OCI-LY7 (cell line): ENCODE measurements around the gene PMP22.

Experiments
- EZH2phosphoT487 ChIP-seq: fragments of 200-600 bp; sonication (generic); IDR thresholded peaks from 2 replicates; pipeline ENCODE4 v1.6.1; 2018; ENCODE audit warnings: low read depth, borderline replicate concordance, mild to moderate bottlenecking, mixed run types, antibody characterized with exemption, low read length, moderate library complexity, mixed read lengths
- TF ChIP-seq, protein P1 (sequence below): fragments of 200-600 bp; sonication (generic); conservative IDR thresholded peaks from 2 replicates; pipeline ENCODE4 v1.5.1; 2014; ENCODE audit warnings: mild to moderate bottlenecking, antibody characterized with exemption, low read length, moderate library complexity, mixed read lengths

DNA sequence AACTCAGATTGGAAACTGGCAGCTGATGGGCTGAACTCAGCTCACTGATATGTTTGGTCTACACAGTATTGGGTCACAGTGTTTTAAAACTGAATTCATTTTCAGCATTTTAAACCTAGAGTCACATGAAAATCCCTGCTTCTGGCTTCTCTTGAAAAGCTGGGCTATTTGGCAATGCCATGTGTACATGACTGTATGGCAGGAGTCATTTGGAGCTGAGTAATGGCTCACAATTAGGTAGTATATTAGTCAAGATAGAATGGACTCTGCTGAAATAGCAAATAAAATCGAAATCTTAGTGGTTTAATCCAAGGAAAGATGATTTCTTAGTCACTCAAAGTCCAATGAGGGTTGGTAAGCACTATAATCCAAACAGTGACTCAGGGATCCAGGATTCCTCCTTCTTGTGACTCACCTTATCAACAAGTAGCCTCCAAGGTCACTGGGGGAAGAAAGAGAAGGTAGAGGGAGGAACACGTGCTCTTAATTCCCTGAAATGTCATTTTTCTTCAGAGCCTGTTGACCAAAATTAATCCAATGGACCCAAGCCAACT, 13.9 kb upstream of the PMP22 start:
- TF ChIP-seq, protein P1, sequence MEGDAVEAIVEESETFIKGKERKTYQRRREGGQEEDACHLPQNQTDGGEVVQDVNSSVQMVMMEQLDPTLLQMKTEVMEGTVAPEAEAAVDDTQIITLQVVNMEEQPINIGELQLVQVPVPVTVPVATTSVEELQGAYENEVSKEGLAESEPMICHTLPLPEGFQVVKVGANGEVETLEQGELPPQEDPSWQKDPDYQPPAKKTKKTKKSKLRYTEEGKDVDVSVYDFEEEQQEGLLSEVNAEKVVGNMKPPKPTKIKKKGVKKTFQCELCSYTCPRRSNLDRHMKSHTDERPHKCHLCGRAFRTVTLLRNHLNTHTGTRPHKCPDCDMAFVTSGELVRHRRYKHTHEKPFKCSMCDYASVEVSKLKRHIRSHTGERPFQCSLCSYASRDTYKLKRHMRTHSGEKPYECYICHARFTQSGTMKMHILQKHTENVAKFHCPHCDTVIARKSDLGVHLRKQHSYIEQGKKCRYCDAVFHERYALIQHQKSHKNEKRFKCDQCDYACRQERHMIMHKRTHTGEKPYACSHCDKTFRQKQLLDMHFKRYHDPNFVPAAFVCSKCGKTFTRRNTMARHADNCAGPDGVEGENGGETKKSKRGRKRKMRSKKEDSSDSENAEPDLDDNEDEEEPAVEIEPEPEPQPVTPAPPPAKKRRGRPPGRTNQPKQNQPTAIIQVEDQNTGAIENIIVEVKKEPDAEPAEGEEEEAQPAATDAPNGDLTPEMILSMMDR: no peak
- no peak for TF ChIP-seq EZH2phosphoT487
